ENCODE results near the gene LTBP3.

DNA sequence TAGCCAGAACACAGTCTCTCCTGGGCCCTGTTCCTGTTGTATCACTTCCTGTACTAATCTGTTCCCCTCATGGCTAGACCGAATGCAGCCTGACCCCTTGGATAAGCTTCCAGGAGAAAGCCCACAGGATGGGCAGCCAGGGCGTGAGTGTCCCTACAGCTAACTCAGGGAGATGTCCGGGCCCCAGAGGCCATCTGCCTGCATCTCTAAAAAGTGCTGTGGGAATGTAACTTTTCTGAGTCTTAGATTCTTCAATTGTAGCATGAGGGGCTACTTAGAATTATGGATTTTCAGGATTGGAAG is 67.0 kb downstream of the LTBP3 start:
- no peak for TF ChIP-seq POLR2A (IDR thresholded peaks at IDR 0.05; ENCODE audit: extremely low read depth, insufficient read length)
- TF ChIP-seq, protein P1, sequence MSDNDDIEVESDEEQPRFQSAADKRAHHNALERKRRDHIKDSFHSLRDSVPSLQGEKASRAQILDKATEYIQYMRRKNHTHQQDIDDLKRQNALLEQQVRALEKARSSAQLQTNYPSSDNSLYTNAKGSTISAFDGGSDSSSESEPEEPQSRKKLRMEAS (IDR thresholded peaks at IDR 0.05; ENCODE audit: low read depth, low read length), result no peak
- TF ChIP-seq, protein P2, sequence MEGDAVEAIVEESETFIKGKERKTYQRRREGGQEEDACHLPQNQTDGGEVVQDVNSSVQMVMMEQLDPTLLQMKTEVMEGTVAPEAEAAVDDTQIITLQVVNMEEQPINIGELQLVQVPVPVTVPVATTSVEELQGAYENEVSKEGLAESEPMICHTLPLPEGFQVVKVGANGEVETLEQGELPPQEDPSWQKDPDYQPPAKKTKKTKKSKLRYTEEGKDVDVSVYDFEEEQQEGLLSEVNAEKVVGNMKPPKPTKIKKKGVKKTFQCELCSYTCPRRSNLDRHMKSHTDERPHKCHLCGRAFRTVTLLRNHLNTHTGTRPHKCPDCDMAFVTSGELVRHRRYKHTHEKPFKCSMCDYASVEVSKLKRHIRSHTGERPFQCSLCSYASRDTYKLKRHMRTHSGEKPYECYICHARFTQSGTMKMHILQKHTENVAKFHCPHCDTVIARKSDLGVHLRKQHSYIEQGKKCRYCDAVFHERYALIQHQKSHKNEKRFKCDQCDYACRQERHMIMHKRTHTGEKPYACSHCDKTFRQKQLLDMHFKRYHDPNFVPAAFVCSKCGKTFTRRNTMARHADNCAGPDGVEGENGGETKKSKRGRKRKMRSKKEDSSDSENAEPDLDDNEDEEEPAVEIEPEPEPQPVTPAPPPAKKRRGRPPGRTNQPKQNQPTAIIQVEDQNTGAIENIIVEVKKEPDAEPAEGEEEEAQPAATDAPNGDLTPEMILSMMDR (IDR thresholded peaks at IDR 0.05; ENCODE audit: low read depth, low read length), result no peak
